ENCODE results near the gene FAM131C. TPM values are rescaled to one million over a fixed set of nuclear protein-coding genes. Genes with fewer than 3 reads are reported as not detected.

Gene FAM131C
- total RNA-seq, 5 donors from 2014 or later (not counting 1 experiment from before 2014, with no cell fraction given): 0.30 TPM; not detected in 4

- ChIA-PET POLR2A (interaction anchor here in 1 of 2 donors (0.7 kb wide), 1 partner anchor 73 kb away, joined by 9 read pairs; no protein-coding TSS in a partner anchor), CTCF (interaction anchor here in 1 of 2 donors (0.9 kb wide), 1 partner anchor 79 kb away, joined by 11 read pairs; no protein-coding TSS in a partner anchor)
- Mint-ChIP-seq H3K27me3 (peaks cover 10 to 12% of the 10 kb centered on the region in 2 donors), H3K36me3 (no peaks in the 10 kb centered on the region), H3K9me3 (no peaks in the 10 kb centered on the region), H3K4me3 (no peak overlapping the region), H3K4me1 (peaks cover 12 to 32% (median 18%) of the 10 kb centered on the region in 3 donors), H3K27ac (no peak overlapping the region)
- no peaks in the 10 kb centered on the region for H3K36me3 ChIP-seq (ENCODE audit: control insufficient read depth in 2 of 2, extremely low read depth in 1 of 2, insufficient read depth in 1 of 2, low read length in 1 of 2)
- H3K4me1 ChIP-seq (ENCODE audit: control insufficient read depth in 1 of 2, extremely low read depth in 1 of 2, insufficient read depth in 2 of 2, low read length in 2 of 2): peaks cover 2 to 43% of the 10 kb centered on the region in 2 experiments
- peaks cover 0 to 57% of the 10 kb centered on the region in 2 experiments for H3K27me3 ChIP-seq (replicated peaks in 1 of 2; ENCODE audit: control insufficient read depth in 2 of 2, extremely low read depth in 1 of 2, insufficient read depth in 2 of 2, low read length in 1 of 2)
- DNase-seq (no peak), ATAC-seq (replicated peaks in 1 of 4) (no peak)
- no peak overlapping the region for H3K4me3 ChIP-seq (ENCODE audit: control insufficient read depth in 1 of 2, extremely low read depth in 1 of 2, low read length in 1 of 2)
- WGBS (ENCODE audit: insufficient coverage): 81% methylated on average over 5 of the region's 11 CpGs
- no peak overlapping the region for H3K27ac ChIP-seq (ENCODE audit: low read length)
- H3K9me3 ChIP-seq: no peaks in the 10 kb centered on the region
Measured at GRCh38 chr1:16075337-16076030, 2.0 kb upstream of the FAM131C start.

DNA sequence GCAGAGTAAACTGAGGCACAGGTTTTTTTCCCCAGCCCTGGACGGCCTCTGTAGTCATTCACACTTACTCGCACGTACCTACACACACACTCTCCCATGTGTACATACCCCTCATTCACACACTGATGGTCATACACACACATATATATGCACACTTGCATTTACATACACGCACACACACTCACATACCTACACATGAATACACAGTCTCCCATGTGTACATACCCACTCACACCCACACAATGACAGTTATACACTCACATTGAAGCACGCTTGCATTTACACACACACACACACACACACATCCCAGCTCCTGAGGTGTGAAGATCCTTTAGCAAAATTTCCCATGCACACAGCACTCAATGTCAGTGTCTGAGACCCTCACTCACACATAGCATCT lies 766 bp upstream of the FAM131C start:
- peaks cover 10 to 14% of the 10 kb centered on the region in 2 donors for H3K27me3 Mint-ChIP-seq
- peak overlapping the region; percentile 68 to 79 (median 74) for H3K4me3 Mint-ChIP-seq
- DNase-seq (no peak), ATAC-seq (replicated peaks in 1 of 4) (no peak)
- Histone ChIP-seq H3K36me3 (ENCODE audit: control insufficient read depth in 2 of 2, extremely low read depth in 1 of 2, insufficient read depth in 1 of 2, low read length in 1 of 2) (no peaks in the 10 kb centered on the region), H3K4me3 (ENCODE audit: control insufficient read depth in 1 of 2, extremely low read depth in 1 of 2, low read length in 1 of 2) (no peak overlapping the region), H3K27ac (ENCODE audit: low read length) (no peak overlapping the region), H3K4me1 (ENCODE audit: control insufficient read depth in 1 of 2, extremely low read depth in 1 of 2, insufficient read depth in 2 of 2, low read length in 2 of 2) (peaks cover 0 to 50% of the 10 kb centered on the region in 2 experiments), H3K9me3 (no peaks in the 10 kb centered on the region), H3K27me3 (replicated peaks in 1 of 2; ENCODE audit: control insufficient read depth in 2 of 2, extremely low read depth in 1 of 2, insufficient read depth in 2 of 2, low read length in 1 of 2) (peaks cover 0 to 56% of the 10 kb centered on the region in 2 experiments)
- 90% methylated on average over 5 of the region's 5 CpGs for WGBS (ENCODE audit: insufficient coverage)
- H3K4me1 Mint-ChIP-seq: peaks cover 19 to 40% (median 24%) of the 10 kb centered on the region in 3 donors
- no peaks in the 10 kb centered on the region for H3K36me3 Mint-ChIP-seq
- H3K27ac Mint-ChIP-seq: no peak overlapping the region
- ChIA-PET POLR2A (no interaction called here), CTCF (no interaction called here)
- H3K9me3 Mint-ChIP-seq: no peaks in the 10 kb centered on the region

DNA sequence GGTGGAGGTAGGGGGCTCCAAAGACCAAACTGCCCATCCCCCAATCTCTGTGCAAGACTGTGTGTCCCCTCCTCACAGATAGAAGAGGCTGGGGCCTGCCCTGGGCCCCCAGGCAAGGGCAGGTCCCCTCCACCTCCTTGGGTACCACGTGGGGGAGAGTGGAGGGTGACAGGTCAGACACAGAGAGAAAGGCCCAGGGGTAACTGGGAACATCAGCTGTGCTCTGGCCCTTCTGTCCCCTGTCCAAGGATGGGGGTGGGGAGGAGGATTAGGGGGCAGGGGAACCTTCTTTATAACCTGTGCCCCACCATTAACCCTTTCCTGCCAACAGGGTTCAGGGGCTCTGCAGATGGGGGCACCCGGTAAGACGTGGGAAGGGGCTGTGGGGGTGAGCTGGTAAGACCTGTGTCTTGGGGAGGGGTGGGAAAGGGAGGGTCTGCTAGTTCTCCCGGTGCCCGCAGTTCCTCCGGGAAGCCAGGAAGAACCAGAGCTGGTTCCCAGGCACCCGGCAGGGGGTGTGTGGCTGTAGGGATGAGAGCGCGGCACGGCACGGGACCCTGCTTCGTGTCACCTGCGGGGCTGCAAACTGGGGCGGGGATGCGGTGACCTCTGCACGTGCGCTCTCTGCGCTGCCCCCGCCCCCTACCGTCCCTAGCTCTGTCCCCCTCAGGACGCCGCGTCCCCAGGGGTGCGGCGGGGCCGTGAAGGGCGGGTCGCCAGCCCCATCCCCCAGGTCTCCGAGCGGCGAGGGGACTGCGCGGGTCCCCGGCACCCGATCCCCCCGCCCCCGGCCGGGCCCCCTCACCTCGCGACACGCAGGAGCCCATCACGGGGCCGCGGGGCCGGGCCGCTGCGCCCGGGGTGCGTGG lies 601 bp downstream of the FAM131C start:
- no peak overlapping the region for H3K27ac ChIP-seq (ENCODE audit: low read length)
- POLR2A ChIA-PET: no interaction called here
- CTCF ChIA-PET: interaction anchor here in 1 of 2 donors (1.1 to 1.3 kb wide), 2 partner anchors 144 to 172 kb away, joined by 3 to 4 read pairs; no protein-coding TSS in a partner anchor
- H3K27me3 Mint-ChIP-seq: peaks cover 10 to 14% of the 10 kb centered on the region in 2 donors
- no peaks in the 10 kb centered on the region for H3K36me3 Mint-ChIP-seq
- H3K36me3 ChIP-seq (ENCODE audit: control insufficient read depth in 2 of 2, extremely low read depth in 1 of 2, insufficient read depth in 1 of 2, low read length in 1 of 2): no peaks in the 10 kb centered on the region
- H3K4me1 ChIP-seq (ENCODE audit: control insufficient read depth in 1 of 2, extremely low read depth in 1 of 2, insufficient read depth in 2 of 2, low read length in 2 of 2): peaks cover 0 to 36% of the 10 kb centered on the region in 2 experiments
- WGBS (ENCODE audit: insufficient coverage): 4% methylated on average over 46 of the region's 49 CpGs
- peak; percentile 8 to 37 (median 23) for ATAC-seq (replicated peaks in 1 of 4)
- H3K4me3 Mint-ChIP-seq: peak overlapping the region in 2 of 3 donors; percentile 41 to 43
- H3K4me3 ChIP-seq (ENCODE audit: control insufficient read depth in 1 of 2, extremely low read depth in 1 of 2, low read length in 1 of 2): no peak overlapping the region
- no peak overlapping the region for H3K27ac Mint-ChIP-seq
- H3K4me1 Mint-ChIP-seq: peaks cover 14 to 35% (median 19%) of the 10 kb centered on the region in 3 donors
- H3K27me3 ChIP-seq (replicated peaks in 1 of 2; ENCODE audit: control insufficient read depth in 2 of 2, extremely low read depth in 1 of 2, insufficient read depth in 2 of 2, low read length in 1 of 2): peaks cover 0 to 56% of the 10 kb centered on the region in 2 experiments
- H3K9me3 Mint-ChIP-seq: no peaks in the 10 kb centered on the region
- no peaks in the 10 kb centered on the region for H3K9me3 ChIP-seq
- DNase-seq: no peak

DNA sequence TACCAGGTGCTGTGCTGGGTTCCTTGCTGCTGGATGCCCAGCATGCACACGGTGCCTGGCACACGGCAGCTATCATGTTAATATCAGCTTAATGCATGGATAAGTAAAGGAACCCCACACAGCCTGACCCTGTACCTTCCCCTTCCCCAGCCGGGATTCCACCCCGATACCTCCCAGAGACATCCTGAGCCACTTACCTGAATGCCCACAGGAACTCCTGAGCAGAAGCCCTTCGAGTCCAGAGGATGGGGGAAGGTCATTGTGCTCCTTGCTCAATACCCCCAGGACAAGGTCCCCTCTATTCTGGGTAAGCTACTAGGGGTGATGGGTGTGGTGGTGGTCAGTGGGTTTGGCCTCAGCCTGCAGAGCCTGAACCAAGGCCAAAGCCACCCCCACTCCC lies 1.4 kb downstream of the FAM131C start:
- Histone ChIP-seq H3K36me3 (ENCODE audit: control insufficient read depth in 2 of 2, extremely low read depth in 1 of 2, insufficient read depth in 1 of 2, low read length in 1 of 2) (no peaks in the 10 kb centered on the region), H3K27me3 (replicated peaks in 1 of 2; ENCODE audit: control insufficient read depth in 2 of 2, extremely low read depth in 1 of 2, insufficient read depth in 2 of 2, low read length in 1 of 2) (peaks cover 0 to 54% of the 10 kb centered on the region in 2 experiments), H3K4me3 (ENCODE audit: control insufficient read depth in 1 of 2, extremely low read depth in 1 of 2, low read length in 1 of 2) (no peak overlapping the region), H3K4me1 (ENCODE audit: control insufficient read depth in 1 of 2, extremely low read depth in 1 of 2, insufficient read depth in 2 of 2, low read length in 2 of 2) (peaks cover 0 to 34% of the 10 kb centered on the region in 2 experiments), H3K9me3 (no peaks in the 10 kb centered on the region), H3K27ac (ENCODE audit: low read length) (no peak overlapping the region)
- H3K9me3 Mint-ChIP-seq: no peaks in the 10 kb centered on the region
- POLR2A ChIA-PET: no interaction called here
- no CpG with 5 or more reads among the region's 5 CpGs for WGBS (ENCODE audit: insufficient coverage)
- H3K4me1 Mint-ChIP-seq: peaks cover 14 to 31% (median 19%) of the 10 kb centered on the region in 3 donors
- H3K27me3 Mint-ChIP-seq: peaks cover 10 to 14% of the 10 kb centered on the region in 2 donors
- DNase-seq (no peak), ATAC-seq (replicated peaks in 1 of 4) (no peak)
- peak overlapping the region in 2 of 3 donors; percentile 28 to 41 for H3K4me3 Mint-ChIP-seq
- CTCF ChIA-PET: interaction anchor here in 1 of 2 donors (0.6 kb wide), 1 partner anchor 284 kb away, joined by 3 read pairs; no protein-coding TSS in a partner anchor
- no peak overlapping the region for H3K27ac Mint-ChIP-seq
- H3K36me3 Mint-ChIP-seq: no peaks in the 10 kb centered on the region

GRCh38 chr1:16071614-16072013 lies 1.8 kb downstream of the FAM131C start:
- Mint-ChIP-seq H3K4me1 (peaks cover 14 to 31% (median 19%) of the 10 kb centered on the region in 3 donors), H3K4me3 (peak overlapping the region in 1 of 3 donors; percentile 41), H3K27me3 (peaks cover 10 to 14% of the 10 kb centered on the region in 2 donors), H3K27ac (no peak overlapping the region), H3K36me3 (no peaks in the 10 kb centered on the region), H3K9me3 (no peaks in the 10 kb centered on the region)
- Histone ChIP-seq H3K36me3 (ENCODE audit: control insufficient read depth in 2 of 2, extremely low read depth in 1 of 2, insufficient read depth in 1 of 2, low read length in 1 of 2) (no peaks in the 10 kb centered on the region), H3K9me3 (no peaks in the 10 kb centered on the region), H3K27ac (ENCODE audit: low read length) (no peak overlapping the region), H3K27me3 (replicated peaks in 1 of 2; ENCODE audit: control insufficient read depth in 2 of 2, extremely low read depth in 1 of 2, insufficient read depth in 2 of 2, low read length in 1 of 2) (peaks cover 0 to 50% of the 10 kb centered on the region in 2 experiments), H3K4me3 (ENCODE audit: control insufficient read depth in 1 of 2, extremely low read depth in 1 of 2, low read length in 1 of 2) (no peak overlapping the region), H3K4me1 (ENCODE audit: control insufficient read depth in 1 of 2, extremely low read depth in 1 of 2, insufficient read depth in 2 of 2, low read length in 2 of 2) (peaks cover 0 to 34% of the 10 kb centered on the region in 2 experiments)
- ChIA-PET CTCF (interaction anchor here in 1 of 2 donors (0.6 kb wide), 1 partner anchor 285 kb away, joined by 3 read pairs; no protein-coding TSS in a partner anchor), POLR2A (no interaction called here)
- DNase-seq: no peak
- ATAC-seq (replicated peaks in 1 of 4): no peak
- 97% methylated on average over 5 of the region's 6 CpGs for WGBS (ENCODE audit: insufficient coverage)

Data from T-cell (primary cell).